ENCODE data around the gene FBXL7. TPM values are rescaled to one million over a fixed set of nuclear protein-coding genes. Genes with fewer than 3 reads are reported as not detected.

FBXL7 gene
- total RNA-seq, 2 experiments from 2014 or later: not detected

DNA sequence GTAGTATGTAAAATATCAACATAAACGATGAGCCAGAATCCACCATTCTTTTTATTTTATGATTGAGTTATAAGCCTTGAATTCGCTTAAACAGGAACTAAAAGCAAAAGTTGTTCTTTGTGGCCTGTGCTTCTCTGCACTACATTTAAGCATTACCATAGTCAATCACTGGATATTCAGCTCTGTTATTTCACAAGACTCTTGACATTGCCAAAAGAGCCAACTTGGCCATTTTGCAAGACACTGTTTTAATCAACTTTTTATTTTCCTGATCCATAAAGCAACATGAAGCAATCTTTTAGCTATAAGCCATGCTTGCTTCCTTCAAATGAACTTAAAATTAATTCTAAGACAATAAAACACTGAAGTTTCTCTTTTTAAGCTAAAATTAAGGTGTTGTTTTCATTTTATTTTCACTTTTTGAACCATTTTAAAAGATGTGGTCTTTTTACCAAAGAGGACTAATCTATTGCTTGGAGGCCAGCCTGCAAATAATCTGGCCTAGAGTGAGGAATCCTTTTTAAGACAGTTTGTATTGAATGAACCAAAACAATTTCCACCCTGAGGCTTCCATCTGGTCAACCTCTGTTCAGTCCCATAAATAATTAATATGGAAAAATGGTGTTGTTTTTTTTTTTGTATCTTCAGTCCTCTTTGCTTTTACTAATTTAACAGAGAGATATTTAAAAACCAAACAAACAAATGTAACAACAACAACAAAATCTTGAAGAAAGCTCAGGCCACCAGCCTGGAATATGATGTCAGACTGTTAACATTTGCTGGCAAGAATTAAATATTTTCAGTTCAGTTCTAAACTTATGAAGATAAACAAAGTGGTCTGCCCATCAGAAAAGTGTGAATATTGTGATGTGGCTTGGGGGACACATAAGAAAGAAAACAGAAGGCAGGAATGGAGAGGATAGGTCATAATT is 405.2 kb downstream of the FBXL7 start:
- DNase-seq: no peak
- TF ChIP-seq, protein P1, sequence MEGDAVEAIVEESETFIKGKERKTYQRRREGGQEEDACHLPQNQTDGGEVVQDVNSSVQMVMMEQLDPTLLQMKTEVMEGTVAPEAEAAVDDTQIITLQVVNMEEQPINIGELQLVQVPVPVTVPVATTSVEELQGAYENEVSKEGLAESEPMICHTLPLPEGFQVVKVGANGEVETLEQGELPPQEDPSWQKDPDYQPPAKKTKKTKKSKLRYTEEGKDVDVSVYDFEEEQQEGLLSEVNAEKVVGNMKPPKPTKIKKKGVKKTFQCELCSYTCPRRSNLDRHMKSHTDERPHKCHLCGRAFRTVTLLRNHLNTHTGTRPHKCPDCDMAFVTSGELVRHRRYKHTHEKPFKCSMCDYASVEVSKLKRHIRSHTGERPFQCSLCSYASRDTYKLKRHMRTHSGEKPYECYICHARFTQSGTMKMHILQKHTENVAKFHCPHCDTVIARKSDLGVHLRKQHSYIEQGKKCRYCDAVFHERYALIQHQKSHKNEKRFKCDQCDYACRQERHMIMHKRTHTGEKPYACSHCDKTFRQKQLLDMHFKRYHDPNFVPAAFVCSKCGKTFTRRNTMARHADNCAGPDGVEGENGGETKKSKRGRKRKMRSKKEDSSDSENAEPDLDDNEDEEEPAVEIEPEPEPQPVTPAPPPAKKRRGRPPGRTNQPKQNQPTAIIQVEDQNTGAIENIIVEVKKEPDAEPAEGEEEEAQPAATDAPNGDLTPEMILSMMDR (IDR thresholded peaks at IDR 0.05): no peak
- Mint-ChIP-seq H3K27me3 (no peaks in the 10 kb centered on the region), H3K4me3 (no peak overlapping the region), H3K36me3 (ENCODE audit: low read depth) (no peaks in the 10 kb centered on the region), H3K27ac (no peak overlapping the region), H3K9me3 (no peaks in the 10 kb centered on the region), H3K4me1 (ENCODE audit: low read depth) (no peaks in the 10 kb centered on the region)
- intact Hi-C loops (cut with micrococcal nuclease): no loop called here
- POLR2A ChIA-PET: no interaction called here
- CTCF ChIA-PET: no interaction called here
- ATAC-seq: no peak

DNA sequence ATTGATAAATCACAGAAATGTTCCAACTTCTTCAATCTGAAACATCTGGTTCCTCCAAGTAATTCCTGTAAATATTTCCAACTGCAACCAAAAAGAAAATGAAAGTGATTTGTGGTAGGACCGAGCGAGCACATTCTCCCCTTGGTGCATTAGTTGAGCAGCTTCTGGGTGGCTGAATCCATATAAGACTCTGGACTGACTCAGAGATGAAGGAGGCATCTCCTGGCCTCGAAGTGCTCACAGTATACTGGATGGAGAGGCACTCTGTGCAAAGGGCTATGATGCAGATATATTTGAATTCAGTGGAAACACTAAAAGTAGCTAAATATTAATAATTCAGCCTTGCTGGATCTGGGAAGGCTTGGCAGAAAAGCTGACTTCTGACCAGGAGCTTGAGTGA is 414.7 kb downstream of the FBXL7 start:
- ATAC-seq (no peak), DNase-seq (no peak)
- ChIA-PET CTCF (no interaction called here), POLR2A (no interaction called here)
- Mint-ChIP-seq H3K27me3 (no peaks in the 10 kb centered on the region), H3K9me3 (no peaks in the 10 kb centered on the region), H3K36me3 (ENCODE audit: low read depth) (no peaks in the 10 kb centered on the region), H3K27ac (no peak overlapping the region), H3K4me1 (ENCODE audit: low read depth) (no peaks in the 10 kb centered on the region), H3K4me3 (no peak overlapping the region)
- TF ChIP-seq, protein P1 (IDR thresholded peaks at IDR 0.05): no peak
- intact Hi-C loops (cut with micrococcal nuclease): no loop called here

DNA sequence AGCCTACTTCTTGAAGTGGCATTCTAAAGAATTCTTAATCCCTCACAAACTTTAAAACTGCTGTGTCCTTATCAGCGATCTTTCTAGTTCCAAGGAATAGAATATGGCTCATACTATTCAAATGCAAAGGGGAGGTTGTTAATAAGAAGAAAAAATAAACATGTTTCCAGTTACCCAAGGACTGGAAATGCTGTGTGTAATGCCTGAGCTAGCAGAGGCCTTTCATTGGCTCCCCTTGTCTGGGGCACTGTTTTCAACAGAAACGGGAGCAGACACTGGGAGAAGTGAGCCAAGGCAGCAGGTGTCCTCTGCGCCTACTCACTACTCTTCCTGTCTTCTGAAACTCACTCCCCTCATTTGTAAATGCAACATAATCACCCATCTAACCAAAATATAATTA is 426.6 kb downstream of the FBXL7 start:
- TF ChIP-seq, protein P1 (IDR thresholded peaks at IDR 0.05): no peak
- CTCF ChIA-PET: no interaction called here
- no peak for ATAC-seq
- no peak for DNase-seq
- Mint-ChIP-seq H3K9me3 (no peaks in the 10 kb centered on the region), H3K27ac (no peak overlapping the region), H3K36me3 (ENCODE audit: low read depth) (no peaks in the 10 kb centered on the region), H3K27me3 (no peaks in the 10 kb centered on the region), H3K4me1 (ENCODE audit: low read depth) (no peaks in the 10 kb centered on the region), H3K4me3 (no peak overlapping the region)
- POLR2A ChIA-PET: no interaction called here
- intact Hi-C loops (cut with micrococcal nuclease): no loop called here

DNA sequence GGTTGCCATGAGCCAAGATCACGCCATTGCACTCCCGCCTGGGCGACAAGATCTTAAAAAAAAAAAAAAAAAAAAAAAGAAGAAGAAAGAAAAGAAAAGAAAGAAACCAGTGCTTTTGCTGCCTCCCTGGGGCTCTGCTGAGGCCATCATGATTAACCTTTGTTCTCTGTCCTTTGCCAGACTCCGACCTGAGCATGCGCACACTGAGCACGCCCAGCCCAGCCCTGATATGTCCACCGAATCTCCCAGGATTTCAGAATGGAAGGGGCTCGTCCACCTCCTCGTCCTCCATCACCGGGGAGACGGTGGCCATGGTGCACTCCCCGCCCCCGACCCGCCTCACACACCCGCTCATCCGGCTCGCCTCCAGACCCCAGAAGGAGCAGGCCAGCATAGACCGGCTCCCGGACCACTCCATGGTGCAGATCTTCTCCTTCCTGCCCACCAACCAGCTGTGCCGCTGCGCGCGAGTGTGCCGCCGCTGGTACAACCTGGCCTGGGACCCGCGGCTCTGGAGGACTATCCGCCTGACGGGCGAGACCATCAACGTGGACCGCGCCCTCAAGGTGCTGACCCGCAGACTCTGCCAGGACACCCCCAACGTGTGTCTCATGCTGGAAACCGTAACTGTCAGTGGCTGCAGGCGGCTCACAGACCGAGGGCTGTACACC is 427.9 kb downstream of the FBXL7 start:
- no peaks in the 10 kb centered on the region for H3K36me3 Mint-ChIP-seq (ENCODE audit: low read depth)
- no peaks in the 10 kb centered on the region for H3K9me3 Mint-ChIP-seq
- intact Hi-C loops (cut with micrococcal nuclease): no loop called here
- H3K4me1 Mint-ChIP-seq (ENCODE audit: low read depth): no peaks in the 10 kb centered on the region
- no peaks in the 10 kb centered on the region for H3K27me3 Mint-ChIP-seq
- TF ChIP-seq, protein P1 (IDR thresholded peaks at IDR 0.05): no peak
- no peak overlapping the region for H3K4me3 Mint-ChIP-seq
- no peak for ATAC-seq
- POLR2A ChIA-PET: no interaction called here
- CTCF ChIA-PET: no interaction called here
- H3K27ac Mint-ChIP-seq: no peak overlapping the region
- DNase-seq: no peak

DNA sequence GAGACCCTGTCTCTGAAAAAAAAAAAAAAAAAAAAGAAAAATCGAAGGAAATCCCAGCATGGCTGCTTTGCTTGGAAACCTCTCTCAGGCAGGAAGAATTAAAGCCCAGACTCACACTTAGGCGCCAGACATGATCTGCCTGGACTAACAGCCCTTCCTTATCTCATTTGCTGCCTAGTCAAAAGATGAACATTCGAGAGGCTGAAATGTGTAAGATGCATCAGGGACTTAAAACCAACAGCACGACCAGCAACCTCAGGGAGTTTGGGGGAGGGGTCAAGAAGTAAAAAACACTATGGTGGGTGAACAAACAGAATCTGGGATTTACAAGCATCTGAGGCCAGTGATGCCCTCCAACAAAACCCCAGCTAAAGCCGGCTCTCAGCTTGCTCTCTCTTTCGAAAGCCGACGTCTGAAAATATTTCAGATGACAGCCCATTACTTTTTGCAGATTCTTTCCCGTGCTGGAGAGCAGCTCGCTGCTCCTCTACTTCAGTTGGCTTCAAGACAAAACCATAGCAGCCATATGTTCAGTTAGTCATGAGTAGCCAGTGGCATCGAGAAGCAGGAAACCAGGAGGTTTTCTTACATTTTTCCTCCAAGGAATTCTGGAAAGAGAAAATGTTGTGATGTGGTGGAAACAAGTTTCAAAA is 429.8 kb downstream of the FBXL7 start:
- Mint-ChIP-seq H3K36me3 (ENCODE audit: low read depth) (no peaks in the 10 kb centered on the region), H3K9me3 (no peaks in the 10 kb centered on the region), H3K27me3 (no peaks in the 10 kb centered on the region), H3K27ac (no peak overlapping the region), H3K4me3 (no peak overlapping the region), H3K4me1 (ENCODE audit: low read depth) (no peaks in the 10 kb centered on the region)
- intact Hi-C loops (cut with micrococcal nuclease): no loop called here
- TF ChIP-seq, protein P1 (IDR thresholded peaks at IDR 0.05): no peak
- ChIA-PET POLR2A (no interaction called here), CTCF (no interaction called here)
- ATAC-seq: no peak
- no peak for DNase-seq
